HG03354 (cell line): Measurements from ENCODE around the gene DTX3.
"Not testable (repeated sequence)": the region's sequence is repeated elsewhere in the genome, so short reads cannot be mapped to it uniquely, and the experiment has no call there.

Source experiments
- ATAC-seq: cut with Tn5 transposase; IDR thresholded peaks from one replicate; pipeline ENCODE4 v1.9.1; 2021; ENCODE audit warnings: mild to moderate bottlenecking; ENCODE audit not compliant: unreplicated experiment, poor library complexity, severe bottlenecking

Gene DTX3

GRCh38 chr12:57604454-57604991, at the start of gene DTX3:
Gene DTX3, plus strand, starts transcription at chr12:57604824. Its CDS starts 1,694 bp downstream, at chr12:57606518.
- ATAC-seq, result peak; percentile 64

- ATAC-seq, result no peak
Observed at GRCh38 chr12:57554897-57555296, 49.7 kb upstream of the DTX3 start.

GRCh38 chr12:57558864-57559263, 45.8 kb upstream of the DTX3 start:
- no peak for ATAC-seq

DNA sequence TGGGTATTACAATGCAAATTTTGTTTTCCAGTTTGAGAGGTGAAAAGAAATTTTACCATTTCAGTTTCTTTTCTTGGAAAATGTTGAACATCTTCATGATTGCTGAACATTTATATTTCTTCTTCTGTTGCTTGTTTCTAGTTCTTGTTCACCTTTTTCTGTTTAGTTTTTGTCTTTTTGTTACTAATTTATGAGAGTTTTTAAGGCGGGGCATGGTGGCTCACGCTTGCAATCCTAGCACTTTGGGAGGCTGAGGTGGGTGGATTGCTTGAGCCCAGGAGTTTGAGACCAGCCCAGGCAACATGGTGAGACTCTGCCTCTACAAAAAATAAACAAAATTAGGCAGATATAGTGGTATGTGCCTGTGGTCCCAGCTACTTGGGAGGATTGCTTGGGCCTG, 44.1 kb upstream of the DTX3 start:
- no peak for ATAC-seq

GRCh38 chr12:57561117-57561516, 43.5 kb upstream of the DTX3 start:
- ATAC-seq, result not testable (repeated sequence)

GRCh38 chr12:57563358-57563757, 41.3 kb upstream of the DTX3 start:
- ATAC-seq, result no peak

GRCh38 chr12:57564178-57564740, 40.4 kb upstream of the DTX3 start:
- ATAC-seq, result no peak

GRCh38 chr12:57568838-57569237, 35.8 kb upstream of the DTX3 start:
- ATAC-seq, result no peak

- ATAC-seq, result no peak
Observed at GRCh38 chr12:57569858-57570257, 34.8 kb upstream of the DTX3 start.

- not testable (repeated sequence) for ATAC-seq
Observed at GRCh38 chr12:57570438-57570837, 34.2 kb upstream of the DTX3 start.

- ATAC-seq, result no peak
Observed at GRCh38 chr12:57571926-57572762, 32.5 kb upstream of the DTX3 start.

- ATAC-seq, result no peak
Observed at GRCh38 chr12:57574795-57575194, 29.8 kb upstream of the DTX3 start.

- ATAC-seq, result no peak
Observed at GRCh38 chr12:57575771-57576612, 28.6 kb upstream of the DTX3 start.

- ATAC-seq, result no peak
Observed at GRCh38 chr12:57576613-57577160, 27.9 kb upstream of the DTX3 start.

- ATAC-seq, result no peak
Observed at GRCh38 chr12:57577981-57578758, 26.5 kb upstream of the DTX3 start.

DNA sequence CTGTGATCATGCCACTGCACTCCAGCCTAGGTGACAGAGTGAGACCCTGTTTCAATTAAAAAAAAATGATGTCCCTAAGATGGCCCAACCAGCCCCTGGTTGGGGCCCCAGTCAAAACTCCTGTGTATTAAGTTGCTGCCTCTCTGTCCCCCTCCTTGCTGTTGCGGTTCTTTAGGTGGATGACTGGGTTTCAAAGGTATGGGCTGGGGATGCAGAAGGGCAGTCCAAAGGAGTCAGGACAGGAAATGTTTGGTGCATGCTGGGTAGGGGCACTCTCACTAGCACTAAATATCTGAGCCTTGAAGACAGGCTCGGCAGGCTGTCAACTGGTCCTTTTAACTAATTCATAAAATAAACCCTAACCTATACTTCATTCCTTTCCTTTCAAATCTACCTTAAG, 25.6 kb upstream of the DTX3 start:
- no peak for ATAC-seq

DNA sequence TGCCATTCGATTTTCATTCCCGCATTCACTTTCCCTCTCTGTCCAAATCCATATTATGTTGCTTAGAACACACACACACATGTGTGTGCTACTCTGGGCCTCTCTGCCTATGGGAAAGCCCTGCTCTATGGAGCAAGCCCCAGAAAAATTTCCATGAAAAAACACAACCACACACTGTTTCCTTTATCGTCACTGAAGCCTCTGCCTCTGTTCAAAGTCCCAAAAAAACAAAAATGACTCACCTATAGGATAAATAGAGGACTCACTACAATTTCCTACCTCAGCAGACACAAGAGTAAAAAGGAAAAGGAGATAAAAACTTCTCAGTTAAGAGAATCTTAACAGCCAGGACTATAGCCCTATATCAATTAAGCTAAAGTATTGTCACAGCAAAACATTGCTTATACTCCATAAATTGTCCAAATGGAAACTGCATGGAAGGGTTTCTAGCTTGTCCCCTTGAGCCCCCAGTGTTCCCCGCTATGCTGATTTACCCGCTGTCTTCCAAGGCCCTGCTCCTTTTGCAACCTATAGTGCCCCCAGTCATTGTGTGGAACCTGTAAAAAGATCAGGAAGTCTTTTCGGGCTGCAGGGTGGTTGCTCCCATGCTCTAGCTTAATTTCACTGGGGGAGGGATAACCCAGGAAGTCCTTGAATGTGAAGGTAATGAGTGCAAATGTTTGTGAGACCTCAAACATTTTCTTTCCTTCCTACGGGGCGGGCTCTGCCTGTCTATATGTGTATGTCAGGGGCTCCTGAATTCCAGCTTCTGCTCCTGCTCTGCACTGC, 24.8 kb upstream of the DTX3 start:
- ATAC-seq, result no peak

GRCh38 chr12:57580466-57580795, 24.2 kb upstream of the DTX3 start:
- no peak for ATAC-seq

GRCh38 chr12:57581802-57582201, 22.8 kb upstream of the DTX3 start:
- no peak for ATAC-seq
